SK-N-SH (cell line): Measurements from ENCODE around the gene TBK1. TPM values are rescaled to one million over a fixed set of nuclear protein-coding genes. Genes with fewer than 3 reads are reported as not detected.

ENCODE experiments used
- CTCF ChIA-PET: fragments of 300-600, 350-600 bp; formaldehyde crosslinking; extraction: SDS; loops from one replicate; lab custom pipeline; 2021; lab: Yijun Ruan, JAX
- POLR2A ChIA-PET: fragments of 350-600 bp; sonication (Branson Sonifier 250); formaldehyde crosslinking; extraction: SDS; loops from one replicate; lab custom pipeline; 2020; ENCODE audit warnings: antibody characterized with exemption, inconsistent platforms; lab: Yijun Ruan, JAX
- DNase-seq: peaks from one replicate; pipeline ENCODE4 v3.0.0; 2012
- H2AFZ ChIP-seq: fragments of 200-600 bp; sonication (generic); 2 replicates; pipeline ENCODE4 v1.8.1; 2016; ENCODE audit warnings: antibody characterized with exemption, mild to moderate bottlenecking, low read depth
- H3F3A ChIP-seq: fragments of 200-600 bp; sonication (generic); replicated peaks from 2 replicates; pipeline ENCODE3; 2016; ENCODE audit warnings: antibody characterized with exemption, mild to moderate bottlenecking; ENCODE audit not compliant: insufficient read depth
- H3K27ac ChIP-seq, 2 experiments: fragments of 200-500 bp in 1 of 2; fragments of 200-600 bp in 1 of 2; sonication (Bioruptor generic) in 1 of 2; sonication (generic), shearing (Covaris generic) in 1 of 2; 2 replicates each; pipeline versions ENCODE4 v1.5.1 to v1.6.1; 2014 to 2016; ENCODE audit warnings: low read depth in 2 of 2, inconsistent platforms in 1 of 2, low read length in 1 of 2, mild to moderate bottlenecking in 1 of 2, mixed read lengths in 1 of 2
- H3K27me3 ChIP-seq: fragments of 200-600 bp; sonication (generic), shearing (Covaris generic); 2 replicates; pipeline ENCODE4 v1.6.1; 2016; ENCODE audit warnings: mixed run types; ENCODE audit not compliant: insufficient read depth
- H3K36me3 ChIP-seq, 2 experiments: fragments of 200-500 bp in 1 of 2; fragments of 200-600 bp in 1 of 2; sonication (Bioruptor generic) in 1 of 2; sonication (generic) in 1 of 2; replicated peaks in 1 of 2; 2 replicates each; pipeline versions ENCODE3 to v1.5.1; 2014 to 2016; ENCODE audit warnings: low read length in 1 of 2, mild to moderate bottlenecking in 1 of 2; ENCODE audit not compliant: insufficient read depth in 2 of 2, control insufficient read depth in 1 of 2
- H3K4me1 ChIP-seq, 2 experiments: fragments of 200-500 bp in 1 of 2; fragments of 200-600 bp in 1 of 2; sonication (Bioruptor generic) in 1 of 2; sonication (generic), shearing (Covaris generic) in 1 of 2; 2 replicates each; pipeline versions ENCODE4 v1.5.1 to v1.6.1; 2014 to 2016; ENCODE audit warnings: low read depth in 1 of 2, low read length in 1 of 2, mixed run types in 1 of 2; ENCODE audit not compliant: insufficient read depth in 2 of 2, control insufficient read depth in 1 of 2
- H3K4me2 ChIP-seq: fragments of 200-600 bp; sonication (generic), shearing (Covaris generic); 2 replicates; pipeline ENCODE4 v1.6.1; 2017; ENCODE audit warnings: mixed run types
- H3K4me3 ChIP-seq, 2 experiments: fragments of 200-500 bp in 1 of 2; fragments of 200-600 bp in 1 of 2; sonication (Bioruptor generic) in 1 of 2; sonication (generic), shearing (Covaris generic) in 1 of 2; 2 replicates each; pipeline versions ENCODE4 v1.5.1 to v1.8.1; 2014 to 2016; ENCODE audit warnings: low read depth in 2 of 2, inconsistent platforms in 1 of 2, low read length in 1 of 2, mild to moderate bottlenecking in 1 of 2, mixed read lengths in 1 of 2, moderate library complexity in 1 of 2
- H3K79me2 ChIP-seq: fragments of 200-600 bp; sonication (generic); 2 replicates; pipeline ENCODE4 v1.8.1; 2017; ENCODE audit warnings: mild to moderate bottlenecking; ENCODE audit not compliant: insufficient read depth
- H3K9ac ChIP-seq: fragments of 200-600 bp; sonication (generic); 2 replicates; pipeline ENCODE4 v1.6.1; 2017; ENCODE audit warnings: mixed run types
- H3K9me2 ChIP-seq: fragments of 200-600 bp; sonication (generic); 2 replicates; pipeline ENCODE4 v1.6.1; 2017; ENCODE audit warnings: mixed run types
- H3K9me3 ChIP-seq: fragments of 200-600 bp; sonication (generic); 2 replicates; pipeline ENCODE4 v1.6.1; 2017; ENCODE audit warnings: mixed run types, mild to moderate bottlenecking, moderate library complexity
- H4K20me1 ChIP-seq: fragments of 200-600 bp; sonication (generic); 2 replicates; pipeline ENCODE4 v1.6.1; 2017; ENCODE audit warnings: mild to moderate bottlenecking, mixed run types; ENCODE audit not compliant: insufficient read depth
- CHD2 ChIP-seq: fragments of 150-350 bp; IDR thresholded peaks from 2 replicates; pipeline ENCODE4 v1.6.1; 2018; ENCODE audit warnings: low read length; ENCODE audit not compliant: partially characterized antibody
- ELF1 ChIP-seq: IDR thresholded peaks from 2 replicates; pipeline ENCODE4 v1.4.0; 2012
- EP300 ChIP-seq, 2 experiments: IDR thresholded peaks; 2 replicates each; pipeline versions ENCODE4 v1.4.0 to v1.6.1; 2012; ENCODE audit warnings: borderline replicate concordance in 1 of 2, low read depth in 1 of 2, low read length in 1 of 2
- FOSL2 ChIP-seq: IDR thresholded peaks from 2 replicates; pipeline ENCODE4 v1.4.0; 2012; ENCODE audit warnings: low read depth, mild to moderate bottlenecking, moderate library complexity, borderline replicate concordance
- FOXJ3 ChIP-seq: sonication (generic); formaldehyde crosslinking; IDR thresholded peaks from 2 replicates; pipeline ENCODE4 v1.5.1; 2020; ENCODE audit warnings: mild to moderate bottlenecking, missing genetic modification reagents
- MXI1 ChIP-seq: IDR thresholded peaks from 2 replicates; pipeline ENCODE4 v1.6.1; 2012; ENCODE audit warnings: mild to moderate bottlenecking, low read depth, low read length, improper control_type of control experiment
- NFIC ChIP-seq: IDR thresholded peaks from 2 replicates; pipeline ENCODE4 v1.4.0; 2012; ENCODE audit warnings: borderline replicate concordance
- POLR2AphosphoS5 ChIP-seq: IDR thresholded peaks from 2 replicates; pipeline ENCODE4 v1.6.1; 2012; ENCODE audit warnings: low read depth, low read length
- RCOR1 ChIP-seq: fragments of 150-350 bp; IDR thresholded peaks from 2 replicates; pipeline ENCODE4 v1.6.1; 2017; ENCODE audit warnings: antibody characterized with exemption, low read length
- RFX5 ChIP-seq: IDR thresholded peaks from 2 replicates; pipeline ENCODE4 v1.6.1; 2012; ENCODE audit warnings: mild to moderate bottlenecking, improper control_type of control experiment, low read length
- RXRA ChIP-seq: IDR thresholded peaks from 2 replicates; pipeline ENCODE4 v1.4.0; 2012; ENCODE audit warnings: low read depth, mild to moderate bottlenecking, borderline replicate concordance
- TAF1 ChIP-seq: IDR thresholded peaks from 2 replicates; pipeline ENCODE4 v1.6.1; 2012; ENCODE audit warnings: low read depth, mild to moderate bottlenecking, low read length, moderate library complexity, borderline replicate concordance
- TCF12 ChIP-seq: IDR thresholded peaks from 2 replicates; pipeline ENCODE4 v1.4.0; 2012
- WGBS: methylation state at CpG from one replicate; pipeline ENCODE4 v1.1.6; 2017; ENCODE audit warnings: low lambda C conversion rate; 5-methylcytosine and 5-hydroxymethylcytosine counted together
- polyA plus RNA-seq, 3 experiments: library from polyadenylated mRNA; depleted of rRNA; stranded (reverse); fragments of >200 nt; gene quantifications; 2 replicates each; pipeline ENCODE4 v1.2.3, GENCODE V29; 2012
- TF ChIP-seq, protein P1 (sequence below): fragments of 200-600 bp; sonication (generic); IDR thresholded peaks from 2 replicates; pipeline ENCODE4 v1.6.1; 2017; ENCODE audit warnings: antibody characterized with exemption, mild to moderate bottlenecking, moderate library complexity
- TF ChIP-seq, protein P2 (sequence below): IDR thresholded peaks from 2 replicates; pipeline ENCODE4 v1.4.0; 2012; ENCODE audit warnings: low read depth, borderline replicate concordance
- TF ChIP-seq, protein P3 (sequence below): fragments of 150-350 bp; IDR thresholded peaks from 2 replicates; pipeline ENCODE4 v1.6.1; 2017; ENCODE audit warnings: antibody characterized with exemption, low read length, low read depth, borderline replicate concordance
- TF ChIP-seq, protein P4 (sequence below): IDR thresholded peaks from 2 replicates; pipeline ENCODE4 v1.4.0; 2012; ENCODE audit warnings: low read depth
- TF ChIP-seq, protein P5 (sequence below): IDR thresholded peaks from 2 replicates; pipeline ENCODE4 v1.4.0; 2012; ENCODE audit warnings: low read depth, borderline replicate concordance
- TF ChIP-seq, protein P6 (sequence below): fragments of 150-350 bp; IDR thresholded peaks from 2 replicates; pipeline ENCODE4 v1.6.1; 2016; ENCODE audit warnings: mild to moderate bottlenecking, low read depth, low read length
- TF ChIP-seq, protein P7 (sequence below): IDR thresholded peaks from 2 replicates; pipeline ENCODE4; 2012

TBK1 gene
- polyA plus RNA-seq, 1 of the 3 experiments (the other 2 are of a cell fraction): 8.2 TPM

DNA sequence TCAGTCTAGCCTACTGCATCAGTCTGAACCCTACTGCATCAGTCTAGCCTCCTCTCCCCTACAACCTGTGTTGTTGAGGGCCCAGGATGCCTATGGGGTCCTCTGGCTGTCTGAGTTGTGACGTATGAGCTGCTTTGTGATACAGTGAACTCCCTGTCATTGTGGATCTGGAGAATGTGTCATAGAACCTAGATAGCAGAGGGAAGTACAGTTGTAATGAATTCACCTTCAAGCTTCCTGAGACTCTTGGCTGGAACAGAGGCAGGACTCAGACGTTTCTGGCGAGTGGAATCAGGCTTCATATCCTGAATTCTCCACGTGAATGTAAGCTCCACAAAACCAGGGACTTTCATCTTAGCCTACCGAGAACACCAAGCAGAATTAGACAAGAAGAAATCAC lies 17.0 kb downstream of the TBK1 start (continued):
- TF ChIP-seq, protein P1, sequence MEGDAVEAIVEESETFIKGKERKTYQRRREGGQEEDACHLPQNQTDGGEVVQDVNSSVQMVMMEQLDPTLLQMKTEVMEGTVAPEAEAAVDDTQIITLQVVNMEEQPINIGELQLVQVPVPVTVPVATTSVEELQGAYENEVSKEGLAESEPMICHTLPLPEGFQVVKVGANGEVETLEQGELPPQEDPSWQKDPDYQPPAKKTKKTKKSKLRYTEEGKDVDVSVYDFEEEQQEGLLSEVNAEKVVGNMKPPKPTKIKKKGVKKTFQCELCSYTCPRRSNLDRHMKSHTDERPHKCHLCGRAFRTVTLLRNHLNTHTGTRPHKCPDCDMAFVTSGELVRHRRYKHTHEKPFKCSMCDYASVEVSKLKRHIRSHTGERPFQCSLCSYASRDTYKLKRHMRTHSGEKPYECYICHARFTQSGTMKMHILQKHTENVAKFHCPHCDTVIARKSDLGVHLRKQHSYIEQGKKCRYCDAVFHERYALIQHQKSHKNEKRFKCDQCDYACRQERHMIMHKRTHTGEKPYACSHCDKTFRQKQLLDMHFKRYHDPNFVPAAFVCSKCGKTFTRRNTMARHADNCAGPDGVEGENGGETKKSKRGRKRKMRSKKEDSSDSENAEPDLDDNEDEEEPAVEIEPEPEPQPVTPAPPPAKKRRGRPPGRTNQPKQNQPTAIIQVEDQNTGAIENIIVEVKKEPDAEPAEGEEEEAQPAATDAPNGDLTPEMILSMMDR: no peak
- TF ChIP-seq, protein P2, sequence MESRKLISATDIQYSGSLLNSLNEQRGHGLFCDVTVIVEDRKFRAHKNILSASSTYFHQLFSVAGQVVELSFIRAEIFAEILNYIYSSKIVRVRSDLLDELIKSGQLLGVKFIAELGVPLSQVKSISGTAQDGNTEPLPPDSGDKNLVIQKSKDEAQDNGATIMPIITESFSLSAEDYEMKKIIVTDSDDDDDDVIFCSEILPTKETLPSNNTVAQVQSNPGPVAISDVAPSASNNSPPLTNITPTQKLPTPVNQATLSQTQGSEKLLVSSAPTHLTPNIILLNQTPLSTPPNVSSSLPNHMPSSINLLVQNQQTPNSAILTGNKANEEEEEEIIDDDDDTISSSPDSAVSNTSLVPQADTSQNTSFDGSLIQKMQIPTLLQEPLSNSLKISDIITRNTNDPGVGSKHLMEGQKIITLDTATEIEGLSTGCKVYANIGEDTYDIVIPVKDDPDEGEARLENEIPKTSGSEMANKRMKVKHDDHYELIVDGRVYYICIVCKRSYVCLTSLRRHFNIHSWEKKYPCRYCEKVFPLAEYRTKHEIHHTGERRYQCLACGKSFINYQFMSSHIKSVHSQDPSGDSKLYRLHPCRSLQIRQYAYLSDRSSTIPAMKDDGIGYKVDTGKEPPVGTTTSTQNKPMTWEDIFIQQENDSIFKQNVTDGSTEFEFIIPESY: no peak
- no peak for TF ChIP-seq RCOR1
- no peak for TF ChIP-seq NFIC
- TF ChIP-seq RFX5: no peak
- TF ChIP-seq, protein P3, sequence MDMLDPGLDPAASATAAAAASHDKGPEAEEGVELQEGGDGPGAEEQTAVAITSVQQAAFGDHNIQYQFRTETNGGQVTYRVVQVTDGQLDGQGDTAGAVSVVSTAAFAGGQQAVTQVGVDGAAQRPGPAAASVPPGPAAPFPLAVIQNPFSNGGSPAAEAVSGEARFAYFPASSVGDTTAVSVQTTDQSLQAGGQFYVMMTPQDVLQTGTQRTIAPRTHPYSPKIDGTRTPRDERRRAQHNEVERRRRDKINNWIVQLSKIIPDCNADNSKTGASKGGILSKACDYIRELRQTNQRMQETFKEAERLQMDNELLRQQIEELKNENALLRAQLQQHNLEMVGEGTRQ: no peak
- TF ChIP-seq ELF1: no peak
- TF ChIP-seq FOXJ3 (CRISPR knock-in tag): no peak
- no peak for TF ChIP-seq MXI1

DNA sequence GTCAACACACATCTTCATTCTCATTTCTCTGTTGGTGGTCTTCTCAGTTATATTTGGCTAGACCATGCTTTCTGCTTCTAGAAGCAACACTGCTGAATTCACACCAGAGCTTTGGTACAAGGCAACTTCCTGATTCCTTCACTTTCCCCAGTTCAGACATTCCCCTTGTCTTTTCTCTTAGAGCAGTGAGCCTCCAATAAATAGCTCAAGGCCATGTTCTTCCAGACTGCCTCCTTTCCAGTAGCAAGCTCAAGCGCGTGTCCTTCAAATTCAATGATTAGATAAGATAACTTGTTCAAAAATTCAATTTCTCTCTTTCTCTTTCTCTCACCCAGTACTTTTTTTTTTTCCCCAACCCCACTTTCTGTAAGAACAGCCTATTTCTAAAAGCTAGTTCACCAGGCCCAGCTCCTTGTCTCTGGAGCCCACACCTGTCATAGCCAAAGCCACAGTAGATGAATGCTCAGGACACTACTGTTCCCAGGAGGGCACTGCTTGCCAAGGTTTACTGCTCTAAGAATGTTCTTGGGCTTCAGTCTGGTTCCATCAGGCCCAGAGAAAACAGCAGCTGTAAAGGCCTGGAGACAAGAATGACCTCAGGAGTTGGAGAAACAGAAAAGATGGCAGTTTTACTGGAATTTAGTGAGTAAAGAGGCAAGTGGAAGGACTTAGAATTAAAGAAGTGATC lies 17.7 kb downstream of the TBK1 start:
- ChIA-PET CTCF (interaction anchor here (0.6 to 1.6 kb wide), 5 partner anchors 9 to 228 kb away, joined by 3 to 4 read pairs (median 3); no protein-coding TSS in a partner anchor), POLR2A (interaction anchor here (1.2 kb wide), 1 partner anchor 74 kb away, joined by 3 read pairs; no protein-coding TSS in a partner anchor)
- Histone ChIP-seq H3K9me2 (no peaks in the 10 kb centered on the region), H3K27ac (no peak overlapping the region), H3K27me3 (no peaks in the 10 kb centered on the region), H3K36me3 (peaks cover 73 to 79% of the 10 kb centered on the region in 2 experiments), H3K4me2 (no peak overlapping the region), H4K20me1 (no peaks in the 10 kb centered on the region), H3K9me3 (no peaks in the 10 kb centered on the region), H3K4me1 (0 out of 4 replicates have a peak, but pooled peaks cover 0 to 2% of the 10 kb centered on the region in 2 experiments), H2AFZ (no peak overlapping the region), H3K9ac (no peak overlapping the region), H3K79me2 (peaks cover 32% of the 10 kb centered on the region; the same call in 1 of the 2 replicates), H3F3A (peaks cover 3% of the 10 kb centered on the region), H3K4me3 (no peak overlapping the region)
- DNase-seq: no peak
- TF ChIP-seq TCF12 (no peak), TAF1 (no peak), EP300 (IDR thresholded peaks at IDR 0.05; ENCODE audit: borderline replicate concordance in 1 of 2, low read depth in 1 of 2, low read length in 1 of 2) (no peak), CHD2 (no peak), FOXJ3 (CRISPR knock-in tag) (no peak), FOSL2 (no peak), POLR2AphosphoS5 (no peak), RXRA (no peak)
- TF ChIP-seq, protein P4, sequence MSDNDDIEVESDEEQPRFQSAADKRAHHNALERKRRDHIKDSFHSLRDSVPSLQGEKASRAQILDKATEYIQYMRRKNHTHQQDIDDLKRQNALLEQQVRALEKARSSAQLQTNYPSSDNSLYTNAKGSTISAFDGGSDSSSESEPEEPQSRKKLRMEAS: no peak
- TF ChIP-seq, protein P2: no peak
- TF ChIP-seq, protein P5, sequence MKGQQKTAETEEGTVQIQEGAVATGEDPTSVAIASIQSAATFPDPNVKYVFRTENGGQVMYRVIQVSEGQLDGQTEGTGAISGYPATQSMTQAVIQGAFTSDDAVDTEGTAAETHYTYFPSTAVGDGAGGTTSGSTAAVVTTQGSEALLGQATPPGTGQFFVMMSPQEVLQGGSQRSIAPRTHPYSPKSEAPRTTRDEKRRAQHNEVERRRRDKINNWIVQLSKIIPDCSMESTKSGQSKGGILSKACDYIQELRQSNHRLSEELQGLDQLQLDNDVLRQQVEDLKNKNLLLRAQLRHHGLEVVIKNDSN: no peak
- TF ChIP-seq, protein P6, sequence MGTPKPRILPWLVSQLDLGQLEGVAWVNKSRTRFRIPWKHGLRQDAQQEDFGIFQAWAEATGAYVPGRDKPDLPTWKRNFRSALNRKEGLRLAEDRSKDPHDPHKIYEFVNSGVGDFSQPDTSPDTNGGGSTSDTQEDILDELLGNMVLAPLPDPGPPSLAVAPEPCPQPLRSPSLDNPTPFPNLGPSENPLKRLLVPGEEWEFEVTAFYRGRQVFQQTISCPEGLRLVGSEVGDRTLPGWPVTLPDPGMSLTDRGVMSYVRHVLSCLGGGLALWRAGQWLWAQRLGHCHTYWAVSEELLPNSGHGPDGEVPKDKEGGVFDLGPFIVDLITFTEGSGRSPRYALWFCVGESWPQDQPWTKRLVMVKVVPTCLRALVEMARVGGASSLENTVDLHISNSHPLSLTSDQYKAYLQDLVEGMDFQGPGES: no peak
- TF ChIP-seq, protein P7, sequence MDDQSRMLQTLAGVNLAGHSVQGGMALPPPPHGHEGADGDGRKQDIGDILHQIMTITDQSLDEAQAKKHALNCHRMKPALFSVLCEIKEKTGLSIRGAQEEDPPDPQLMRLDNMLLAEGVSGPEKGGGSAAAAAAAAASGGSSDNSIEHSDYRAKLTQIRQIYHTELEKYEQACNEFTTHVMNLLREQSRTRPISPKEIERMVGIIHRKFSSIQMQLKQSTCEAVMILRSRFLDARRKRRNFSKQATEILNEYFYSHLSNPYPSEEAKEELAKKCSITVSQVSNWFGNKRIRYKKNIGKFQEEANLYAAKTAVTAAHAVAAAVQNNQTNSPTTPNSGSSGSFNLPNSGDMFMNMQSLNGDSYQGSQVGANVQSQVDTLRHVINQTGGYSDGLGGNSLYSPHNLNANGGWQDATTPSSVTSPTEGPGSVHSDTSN: no peak
- WGBS: 98% methylated on average over 2 of the region's 2 CpGs
